Naive B cell (primary cell): ENCODE results near the gene COBL. TPM values are rescaled to one million over a fixed set of nuclear protein-coding genes. Genes with fewer than 3 reads are reported as not detected.

Experiments
- ATAC-seq, 2 donors: fragments of 150-1000 bp; cut with Tn5 transposase; 2 replicates each; pipeline ENCODE4 v1.10.0; 2021; ENCODE audit warnings: low read depth in 2 of 2, mild to moderate bottlenecking in 2 of 2, moderate library complexity in 2 of 2
- DNase-seq: peaks from one replicate; pipeline ENCODE4 v3.0.0; 2022
- H3K27ac Mint-ChIP-seq, 6 donors: one replicate each; pipeline ENCODE4 v1.8.0; 2020 to 2022; ENCODE audit warnings: mild to moderate bottlenecking in 6 of 6, mixed read lengths in 6 of 6, moderate library complexity in 5 of 6, inconsistent platforms in 2 of 6
- H3K27me3 Mint-ChIP-seq, 3 donors: one replicate each; pipeline ENCODE4 v1.8.0; 2021 to 2022; ENCODE audit warnings: mixed read lengths in 3 of 3, mild to moderate bottlenecking in 1 of 3
- H3K36me3 Mint-ChIP-seq, 2 donors: one replicate each; pipeline ENCODE4 v1.8.0; 2020 to 2022; ENCODE audit warnings: mixed read lengths in 2 of 2, inconsistent platforms in 1 of 2, mild to moderate bottlenecking in 1 of 2
- H3K4me1 Mint-ChIP-seq, 3 donors: one replicate each; pipeline ENCODE4 v1.8.0; 2020 to 2022; ENCODE audit warnings: mixed read lengths in 3 of 3, inconsistent platforms in 1 of 3, mild to moderate bottlenecking in 1 of 3, moderate library complexity in 1 of 3
- H3K4me3 Mint-ChIP-seq, 8 donors: one replicate each; pipeline ENCODE4 v1.8.0; 2020 to 2022; ENCODE audit warnings: mild to moderate bottlenecking in 8 of 8, mixed read lengths in 8 of 8, moderate library complexity in 8 of 8, inconsistent platforms in 2 of 8
- H3K9me3 Mint-ChIP-seq, 7 donors: one replicate each; pipeline ENCODE4 v1.8.0; 2020 to 2022; ENCODE audit warnings: mixed read lengths in 7 of 7, mild to moderate bottlenecking in 5 of 7, inconsistent platforms in 2 of 7, moderate library complexity in 1 of 7
- polyA plus RNA-seq, 6 donors: library from polyadenylated mRNA; unstranded; fragments of 300-500 nt; fragmentation: Illumina TruSeq; gene quantifications; one replicate each; pipeline ENCODE4 v1.2.3, GENCODE V29; 2021; ENCODE audit warnings: low read depth in 6 of 6

Gene COBL
- polyA plus RNA-seq, 6 donors from 2014 or later = not detected

- no peaks in the 10 kb centered on the region for H3K9me3 Mint-ChIP-seq
- H3K4me3 Mint-ChIP-seq = no peak overlapping the region
- no peak overlapping the region for H3K27ac Mint-ChIP-seq
- peaks cover 0 to 22% (median 4%) of the 10 kb centered on the region in 3 donors for H3K27me3 Mint-ChIP-seq
- no peak for ATAC-seq
- no peak for DNase-seq
- no peaks in the 10 kb centered on the region for H3K36me3 Mint-ChIP-seq
- H3K4me1 Mint-ChIP-seq = no peaks in the 10 kb centered on the region
These were observed 8.3 kb downstream of the COBL start for GRCh38 chr7:51308265-51308664.

- Mint-ChIP-seq H3K4me1 (no peaks in the 10 kb centered on the region), H3K36me3 (no peaks in the 10 kb centered on the region), H3K4me3 (no peak overlapping the region), H3K9me3 (no peaks in the 10 kb centered on the region), H3K27ac (no peak overlapping the region), H3K27me3 (peaks cover 0 to 26% (median 4%) of the 10 kb centered on the region in 3 donors)
- DNase-seq (no peak), ATAC-seq (no peak)
These were observed 8.9 kb downstream of the COBL start for GRCh38 chr7:51307651-51308210.

DNA sequence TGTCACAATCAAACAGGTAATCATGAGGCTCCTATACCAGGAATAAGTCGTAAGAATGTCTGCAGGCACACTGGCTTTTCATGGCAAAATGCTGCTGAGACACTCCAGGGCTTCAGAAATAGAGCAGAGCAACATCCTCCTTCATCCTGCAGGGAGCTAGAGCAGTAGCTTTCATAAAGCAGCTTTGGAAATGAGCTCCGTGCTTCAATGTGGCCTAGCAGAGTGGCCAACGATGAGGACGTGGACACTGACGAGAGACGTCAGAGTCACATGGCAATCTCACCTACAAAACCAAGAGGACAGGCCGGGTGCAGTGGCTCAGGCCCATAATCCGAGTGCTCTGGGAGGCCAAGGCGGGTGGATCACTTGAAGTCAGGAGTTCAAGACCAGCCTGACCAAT, 9.8 kb downstream of the COBL start:
- H3K9me3 Mint-ChIP-seq = no peaks in the 10 kb centered on the region
- H3K27ac Mint-ChIP-seq = no peak overlapping the region
- DNase-seq (no peak), ATAC-seq (no peak)
- no peaks in the 10 kb centered on the region for H3K36me3 Mint-ChIP-seq
- peaks cover 0 to 21% (median 4%) of the 10 kb centered on the region in 3 donors for H3K27me3 Mint-ChIP-seq
- no peak overlapping the region for H3K4me3 Mint-ChIP-seq
- no peaks in the 10 kb centered on the region for H3K4me1 Mint-ChIP-seq

DNA sequence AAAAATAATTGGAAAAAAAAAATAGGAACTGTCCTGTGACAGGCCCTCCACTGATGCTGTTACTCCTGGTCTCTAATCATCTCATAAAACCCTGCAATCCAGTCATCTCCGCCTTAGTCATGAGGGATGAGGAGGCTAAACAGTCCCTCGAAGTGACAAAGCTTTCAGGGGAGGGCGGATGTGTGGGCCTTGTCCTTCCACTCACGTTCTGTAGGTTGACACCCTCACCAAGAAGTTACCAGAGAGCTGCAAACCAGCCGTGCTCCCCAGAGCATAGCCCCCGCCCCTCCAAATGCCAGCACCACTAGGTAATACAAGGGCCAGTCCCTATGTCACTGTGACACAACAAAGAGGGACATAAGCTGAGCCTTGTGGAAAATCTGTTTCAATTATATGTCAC, 11.9 kb downstream of the COBL start:
- Mint-ChIP-seq H3K27me3 (peaks cover 0 to 21% (median 0%) of the 10 kb centered on the region in 3 donors), H3K36me3 (no peaks in the 10 kb centered on the region), H3K9me3 (no peaks in the 10 kb centered on the region), H3K4me3 (no peak overlapping the region), H3K27ac (no peak overlapping the region), H3K4me1 (no peaks in the 10 kb centered on the region)
- ATAC-seq = no peak
- no peak for DNase-seq

GRCh38 chr7:51303142-51303525, 13.5 kb downstream of the COBL start:
- peaks cover 0 to 3% (median 0%) of the 10 kb centered on the region in 7 donors for H3K9me3 Mint-ChIP-seq
- H3K27me3 Mint-ChIP-seq = peaks cover 0 to 11% (median 0%) of the 10 kb centered on the region in 3 donors
- H3K36me3 Mint-ChIP-seq = no peaks in the 10 kb centered on the region
- H3K4me3 Mint-ChIP-seq = no peak overlapping the region
- H3K4me1 Mint-ChIP-seq = no peaks in the 10 kb centered on the region
- ATAC-seq (no peak), DNase-seq (no peak)
- H3K27ac Mint-ChIP-seq = no peak overlapping the region

- H3K27ac Mint-ChIP-seq = no peak overlapping the region
- H3K4me1 Mint-ChIP-seq = no peaks in the 10 kb centered on the region
- peaks cover 0 to 10% (median 0%) of the 10 kb centered on the region in 3 donors for H3K27me3 Mint-ChIP-seq
- ATAC-seq (no peak), DNase-seq (no peak)
- H3K4me3 Mint-ChIP-seq = no peak overlapping the region
- H3K9me3 Mint-ChIP-seq = peaks cover 0 to 3% (median 0%) of the 10 kb centered on the region in 7 donors
- no peaks in the 10 kb centered on the region for H3K36me3 Mint-ChIP-seq
These were observed 14.8 kb downstream of the COBL start for GRCh38 chr7:51301806-51302205.

- Mint-ChIP-seq H3K27me3 (peaks cover 0 to 10% (median 0%) of the 10 kb centered on the region in 3 donors), H3K36me3 (no peaks in the 10 kb centered on the region), H3K4me1 (no peaks in the 10 kb centered on the region), H3K9me3 (peaks cover 0 to 3% (median 0%) of the 10 kb centered on the region in 7 donors), H3K4me3 (no peak overlapping the region), H3K27ac (no peak overlapping the region)
- ATAC-seq (no peak), DNase-seq (no peak)
These were observed 15.6 kb downstream of the COBL start for GRCh38 chr7:51300762-51301674.

GRCh38 chr7:51299391-51300133, 17.0 kb downstream of the COBL start:
- no peaks in the 10 kb centered on the region for H3K36me3 Mint-ChIP-seq
- H3K9me3 Mint-ChIP-seq = peaks cover 0 to 3% (median 0%) of the 10 kb centered on the region in 7 donors
- no peaks in the 10 kb centered on the region for H3K4me1 Mint-ChIP-seq
- ATAC-seq (no peak), DNase-seq (no peak)
- peaks cover 0 to 10% (median 0%) of the 10 kb centered on the region in 3 donors for H3K27me3 Mint-ChIP-seq
- H3K27ac Mint-ChIP-seq = no peak overlapping the region
- no peak overlapping the region for H3K4me3 Mint-ChIP-seq

- H3K27me3 Mint-ChIP-seq = peaks cover 0 to 10% (median 0%) of the 10 kb centered on the region in 3 donors
- H3K4me1 Mint-ChIP-seq = no peaks in the 10 kb centered on the region
- H3K4me3 Mint-ChIP-seq = no peak overlapping the region
- H3K36me3 Mint-ChIP-seq = no peaks in the 10 kb centered on the region
- H3K27ac Mint-ChIP-seq = no peak overlapping the region
- ATAC-seq (no peak), DNase-seq (no peak)
- H3K9me3 Mint-ChIP-seq = peaks cover 0 to 3% (median 0%) of the 10 kb centered on the region in 7 donors
These were observed 17.7 kb downstream of the COBL start for GRCh38 chr7:51298912-51299311.

GRCh38 chr7:51297986-51298385, 18.6 kb downstream of the COBL start:
- no peak for DNase-seq
- Mint-ChIP-seq H3K27ac (no peak overlapping the region), H3K27me3 (peaks cover 0 to 6% (median 0%) of the 10 kb centered on the region in 3 donors), H3K36me3 (no peaks in the 10 kb centered on the region), H3K4me1 (no peaks in the 10 kb centered on the region), H3K9me3 (peaks cover 0 to 3% (median 0%) of the 10 kb centered on the region in 7 donors), H3K4me3 (no peak overlapping the region)
- ATAC-seq = no peak

GRCh38 chr7:51295440-51296245, 21.0 kb downstream of the COBL start:
- Mint-ChIP-seq H3K4me1 (no peaks in the 10 kb centered on the region), H3K36me3 (no peaks in the 10 kb centered on the region), H3K27me3 (no peaks in the 10 kb centered on the region), H3K9me3 (peaks cover 0 to 3% (median 0%) of the 10 kb centered on the region in 7 donors), H3K27ac (no peak overlapping the region), H3K4me3 (no peak overlapping the region)
- DNase-seq (no peak), ATAC-seq (no peak)

DNA sequence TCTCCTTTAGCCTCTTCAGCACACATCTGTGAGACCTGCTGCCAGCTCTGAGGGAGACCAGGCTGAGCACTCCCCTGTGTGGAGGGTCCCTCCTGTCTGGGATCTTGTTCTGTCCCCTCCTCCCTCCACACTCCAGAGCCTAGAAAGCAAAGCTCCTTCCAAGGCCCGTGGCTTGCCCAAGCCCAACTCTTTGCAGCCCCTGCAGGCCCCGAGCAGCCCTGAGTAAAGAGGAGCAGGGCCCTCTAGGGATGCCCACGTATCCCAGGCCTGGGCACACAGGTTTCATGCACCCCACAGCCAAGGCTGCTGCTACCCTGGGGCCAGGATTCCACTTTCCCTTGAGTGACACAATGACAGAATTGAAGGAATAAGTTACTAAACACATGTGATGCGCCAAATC, 24.0 kb downstream of the COBL start:
- H3K4me1 Mint-ChIP-seq = no peaks in the 10 kb centered on the region
- H3K36me3 Mint-ChIP-seq = no peaks in the 10 kb centered on the region
- no peak for DNase-seq
- peaks cover 0 to 15% (median 0%) of the 10 kb centered on the region in 3 donors for H3K27me3 Mint-ChIP-seq
- no peak overlapping the region for H3K4me3 Mint-ChIP-seq
- H3K9me3 Mint-ChIP-seq = peaks cover 0 to 4% (median 0%) of the 10 kb centered on the region in 7 donors
- ATAC-seq = no peak
- H3K27ac Mint-ChIP-seq = no peak overlapping the region
